T-cell (primary cell): Measurements from ENCODE around the gene PTDSS2. TPM values are rescaled to one million over a fixed set of nuclear protein-coding genes. Genes with fewer than 3 reads are reported as not detected.

ENCODE experiments used
- ATAC-seq, 4 experiments: fragments of 200-7000 bp in 3 of 4; fragments of 150-1000 bp in 1 of 4; cut with Tn5 transposase; replicated peaks in 1 of 4; 1 replicate in 3 of 4; 2 replicates in 1 of 4; pipeline ENCODE4 v1.10.0; 2021; ENCODE audit warnings: moderate library complexity in 3 of 4, mild to moderate bottlenecking in 2 of 4, moderate number of reproducible peaks in 1 of 4
- CTCF ChIA-PET, 2 donors: fragments of 300-600 bp; sonication (Branson Sonifier 250); formaldehyde crosslinking; loops; one replicate each; lab custom pipeline; 2022; ENCODE audit warnings: antibody characterized with exemption in 2 of 2; lab: Charles Lee
- POLR2A ChIA-PET, 2 donors: fragments of 300-600 bp; sonication (Branson Sonifier 250); formaldehyde crosslinking; loops; one replicate each; lab custom pipeline; 2022; ENCODE audit warnings: antibody characterized with exemption in 2 of 2; lab: Charles Lee
- DNase-seq, 35 experiments: peaks; one replicate each; pipeline versions ENCODE4 v3.0.0 to v3.0.0-alpha.2; 2013 to 2023
- H3K27ac ChIP-seq: one replicate; pipeline ENCODE4 v1.5.1; 2013; ENCODE audit warnings: low read length
- H3K27me3 ChIP-seq, 2 experiments: replicated peaks in 1 of 2; 1 replicate in 1 of 2; 2 replicates in 1 of 2; pipeline versions ENCODE4 v1.6.1 to v1.7.0; 2013; ENCODE audit warnings: low read length in 1 of 2, mixed read lengths in 1 of 2; ENCODE audit not compliant: control insufficient read depth in 2 of 2, insufficient read depth in 2 of 2; ENCODE audit errors: extremely low read depth in 1 of 2
- H3K36me3 ChIP-seq, 2 donors: 1 replicate in 1 of 2; 2 replicates in 1 of 2; pipeline versions ENCODE4 v1.6.1 to v1.7.0; 2013; ENCODE audit warnings: low read length in 1 of 2; ENCODE audit not compliant: control insufficient read depth in 2 of 2, insufficient read depth in 1 of 2; ENCODE audit errors: extremely low read depth in 1 of 2
- H3K4me1 ChIP-seq, 2 experiments: 1 replicate in 1 of 2; 2 replicates in 1 of 2; pipeline versions ENCODE4 v1.6.1 to v1.7.0; 2013; ENCODE audit warnings: low read length in 2 of 2, mixed read lengths in 1 of 2; ENCODE audit not compliant: insufficient read depth in 2 of 2, control insufficient read depth in 1 of 2; ENCODE audit errors: extremely low read depth in 1 of 2
- H3K4me3 ChIP-seq, 2 donors: 1 replicate in 1 of 2; 2 replicates in 1 of 2; pipeline versions ENCODE4 v1.5.1 to v1.7.0; 2013; ENCODE audit warnings: mild to moderate bottlenecking in 2 of 2, low read length in 1 of 2, moderate library complexity in 1 of 2; ENCODE audit not compliant: control insufficient read depth in 1 of 2; ENCODE audit errors: extremely low read depth in 1 of 2
- H3K9me3 ChIP-seq: 2 replicates; pipeline ENCODE4 v1.7.0; 2013
- H3K27ac Mint-ChIP-seq, 2 donors: one replicate each; pipeline ENCODE4 v1.8.0; 2020 to 2021; ENCODE audit warnings: mild to moderate bottlenecking in 2 of 2, mixed read lengths in 2 of 2
- H3K27me3 Mint-ChIP-seq, 2 donors: one replicate each; pipeline ENCODE4 v1.8.0; 2021 to 2022; ENCODE audit warnings: mixed read lengths in 2 of 2
- H3K36me3 Mint-ChIP-seq: one replicate; pipeline ENCODE4 v1.8.0; 2021; ENCODE audit warnings: mixed read lengths
- H3K4me1 Mint-ChIP-seq, 3 donors: one replicate each; pipeline ENCODE4 v1.8.0; 2020 to 2022; ENCODE audit warnings: mixed read lengths in 3 of 3, mild to moderate bottlenecking in 1 of 3
- H3K4me3 Mint-ChIP-seq, 3 donors: one replicate each; pipeline ENCODE4 v1.8.0; 2020 to 2022; ENCODE audit warnings: mild to moderate bottlenecking in 3 of 3, mixed read lengths in 3 of 3, moderate library complexity in 3 of 3
- H3K9me3 Mint-ChIP-seq, 3 donors: one replicate each; pipeline ENCODE4 v1.8.0; 2020 to 2022; ENCODE audit warnings: mixed read lengths in 3 of 3
- WGBS: methylation state at CpG from one replicate; pipeline ENCODE4 v1.1.5; 2013; ENCODE audit warnings: missing lambda C conversion rate; ENCODE audit not compliant: insufficient coverage; 5-methylcytosine and 5-hydroxymethylcytosine counted together
- total RNA-seq, 35 experiments: library from RNA in 6 of 35; stranded (reverse) in 6 of 35; fragments of 120-200 nt in 1 of 35; gene quantifications; one replicate each; pipeline versions ENCODE4 v1.2.1 to v1.2.4 and lab custom pipeline; 2013 to 2026

PTDSS2 gene
- total RNA-seq, 5 donors from 2014 or later (not counting 1 experiment from before 2014, with no cell fraction given): 22.4 to 33.5 (median 28.7) TPM

- Histone ChIP-seq H3K27ac (peak overlapping the region; percentile 68), H3K36me3 (no peaks in the 10 kb centered on the region), H3K9me3 (no peaks in the 10 kb centered on the region), H3K27me3 (no peaks in the 10 kb centered on the region), H3K4me1 (peaks cover 12 to 43% of the 10 kb centered on the region in 2 experiments), H3K4me3 (peak overlapping the region; percentile 64 to 90)
- no peaks in the 10 kb centered on the region for H3K27me3 Mint-ChIP-seq
- 1% methylated on average over 97 of the region's 97 CpGs for WGBS
- no peaks in the 10 kb centered on the region for H3K36me3 Mint-ChIP-seq
- peak overlapping the region; percentile 91 to 100 (median 96) for H3K4me3 Mint-ChIP-seq
- H3K27ac Mint-ChIP-seq: peak overlapping the region in 1 of 2 donors; percentile 95
- H3K4me1 Mint-ChIP-seq: peaks cover 21 to 29% (median 28%) of the 10 kb centered on the region in 3 donors
- no peaks in the 10 kb centered on the region for H3K9me3 Mint-ChIP-seq
- ChIA-PET POLR2A (no interaction called here), CTCF (interaction anchor here in 1 of 2 donors (1.2 kb wide), 1 partner anchor 10 kb away, joined by 5 read pairs; no protein-coding TSS in a partner anchor)
- ATAC-seq: peak; percentile 17 to 44 (median 28)
- DNase-seq: peak in 12 of 35 experiments; percentile 20 to 65 (median 42)
Observed at GRCh38 chr11:416757-417621, 33.1 kb upstream of the PTDSS2 start.

DNA sequence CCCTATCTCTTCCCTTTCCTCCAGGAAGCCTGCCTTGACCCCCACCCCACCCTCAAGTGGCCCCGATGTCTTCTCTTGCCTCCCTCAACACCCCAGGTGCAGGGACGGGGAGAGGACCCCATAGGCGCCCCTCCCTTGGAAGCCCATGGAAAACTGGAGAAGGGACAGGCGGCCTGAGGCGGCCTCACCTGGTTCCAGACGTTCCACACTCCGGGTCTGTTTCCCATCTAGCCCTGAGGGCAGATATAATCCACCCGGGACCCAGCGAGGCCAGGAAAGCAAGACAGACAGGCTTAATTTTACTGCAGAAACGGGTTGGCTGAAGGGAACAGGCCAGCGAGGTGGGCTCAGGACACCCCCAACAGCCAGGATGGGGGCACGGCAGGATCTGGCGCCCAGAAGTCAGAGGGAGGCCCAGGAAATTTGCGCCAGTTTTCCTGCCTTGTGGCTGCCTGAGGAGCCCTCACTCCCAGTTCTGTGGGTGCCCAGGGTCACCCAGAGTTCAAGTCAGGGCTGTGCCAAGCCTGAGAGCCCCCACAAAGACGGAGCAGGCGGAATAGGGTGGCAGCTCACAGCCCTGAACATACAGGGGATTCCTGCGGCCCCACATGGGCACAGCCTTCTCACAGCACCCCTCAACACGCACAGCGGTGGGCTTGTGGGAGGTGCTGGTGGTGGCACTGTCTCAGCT lies 32.3 kb upstream of the PTDSS2 start:
- Histone ChIP-seq H3K27me3 (no peaks in the 10 kb centered on the region), H3K27ac (no peak overlapping the region), H3K4me3 (peak overlapping the region in 1 of 2 donors; percentile 64), H3K4me1 (peaks cover 10 to 39% of the 10 kb centered on the region in 2 experiments), H3K9me3 (no peaks in the 10 kb centered on the region), H3K36me3 (no peaks in the 10 kb centered on the region)
- peak in 2 of 35 experiments; percentile 2 for DNase-seq
- ChIA-PET POLR2A (no interaction called here), CTCF (interaction anchor here in 1 of 2 donors (1.2 kb wide), 1 partner anchor 11 kb away, joined by 5 read pairs; no protein-coding TSS in a partner anchor)
- Mint-ChIP-seq H3K27me3 (no peaks in the 10 kb centered on the region), H3K4me1 (peaks cover 19 to 26% (median 25%) of the 10 kb centered on the region in 3 donors), H3K4me3 (peak overlapping the region; percentile 64 to 100 (median 73)), H3K36me3 (no peaks in the 10 kb centered on the region), H3K9me3 (no peaks in the 10 kb centered on the region), H3K27ac (peak overlapping the region; percentile 61 to 77)
- ATAC-seq: no peak
- WGBS: 91% methylated on average over 14 of the region's 19 CpGs

DNA sequence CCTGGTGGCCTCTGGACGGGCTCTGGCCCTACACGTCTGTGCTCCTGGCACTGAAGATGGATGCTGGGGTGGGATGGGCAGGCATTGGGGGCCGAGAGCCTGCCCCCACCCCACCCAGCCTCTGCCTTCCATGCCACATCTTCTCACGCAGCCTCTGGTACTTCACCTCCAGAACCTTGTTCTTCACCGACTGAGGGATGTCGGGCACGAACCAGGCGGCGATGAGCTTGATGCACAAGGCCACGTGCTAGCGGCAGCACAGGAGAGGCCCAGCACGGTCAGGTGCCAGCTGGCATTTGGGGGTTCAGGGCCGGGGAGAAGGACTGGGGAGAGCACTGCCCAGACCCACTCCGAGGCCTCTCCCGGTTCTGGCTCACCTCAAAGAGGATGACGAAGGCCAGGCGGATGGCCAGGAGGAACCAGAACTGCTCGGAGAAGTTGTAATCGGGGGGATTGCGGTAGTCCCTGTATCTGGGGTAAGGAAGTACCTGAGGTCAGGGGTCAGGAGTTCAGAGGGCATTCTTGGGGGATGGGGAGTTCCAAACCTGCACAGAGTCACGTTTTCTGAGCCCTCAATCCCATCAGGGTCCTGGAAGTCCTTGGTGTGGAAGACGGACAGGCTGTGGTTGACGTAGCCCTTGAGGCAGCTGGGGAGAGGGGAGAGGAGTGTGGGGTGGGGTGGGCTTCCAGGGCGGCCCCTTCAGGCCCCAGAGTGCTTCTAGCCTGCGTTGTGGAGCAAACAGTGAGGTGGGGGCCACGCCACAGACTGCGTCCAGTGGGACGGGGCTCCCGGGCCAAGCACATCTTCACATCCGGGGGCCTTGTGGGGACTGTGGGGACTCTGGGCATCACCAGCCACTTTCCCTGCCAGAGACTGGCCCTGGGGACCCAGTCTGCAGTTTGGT lies 31.5 kb upstream of the PTDSS2 start:
- Histone ChIP-seq H3K27ac (no peak overlapping the region), H3K4me3 (no peak overlapping the region), H3K36me3 (no peaks in the 10 kb centered on the region), H3K4me1 (peaks cover 2 to 31% of the 10 kb centered on the region in 2 experiments), H3K9me3 (no peaks in the 10 kb centered on the region), H3K27me3 (no peaks in the 10 kb centered on the region)
- ATAC-seq (no peak), DNase-seq (peak in 2 of 35 experiments; percentile 3 to 8)
- H3K27me3 Mint-ChIP-seq: no peaks in the 10 kb centered on the region
- POLR2A ChIA-PET: no interaction called here
- no peak overlapping the region for H3K27ac Mint-ChIP-seq
- no peaks in the 10 kb centered on the region for H3K9me3 Mint-ChIP-seq
- H3K36me3 Mint-ChIP-seq: no peaks in the 10 kb centered on the region
- 92% methylated on average over 28 of the region's 30 CpGs for WGBS
- CTCF ChIA-PET: interaction anchor here in 1 of 2 donors (0.5 kb wide), 1 partner anchor 169 kb away, joined by 3 read pairs; no protein-coding TSS in a partner anchor
- peak overlapping the region in 2 of 3 donors; percentile 31 to 100 for H3K4me3 Mint-ChIP-seq
- peaks cover 11 to 20% (median 18%) of the 10 kb centered on the region in 3 donors for H3K4me1 Mint-ChIP-seq

DNA sequence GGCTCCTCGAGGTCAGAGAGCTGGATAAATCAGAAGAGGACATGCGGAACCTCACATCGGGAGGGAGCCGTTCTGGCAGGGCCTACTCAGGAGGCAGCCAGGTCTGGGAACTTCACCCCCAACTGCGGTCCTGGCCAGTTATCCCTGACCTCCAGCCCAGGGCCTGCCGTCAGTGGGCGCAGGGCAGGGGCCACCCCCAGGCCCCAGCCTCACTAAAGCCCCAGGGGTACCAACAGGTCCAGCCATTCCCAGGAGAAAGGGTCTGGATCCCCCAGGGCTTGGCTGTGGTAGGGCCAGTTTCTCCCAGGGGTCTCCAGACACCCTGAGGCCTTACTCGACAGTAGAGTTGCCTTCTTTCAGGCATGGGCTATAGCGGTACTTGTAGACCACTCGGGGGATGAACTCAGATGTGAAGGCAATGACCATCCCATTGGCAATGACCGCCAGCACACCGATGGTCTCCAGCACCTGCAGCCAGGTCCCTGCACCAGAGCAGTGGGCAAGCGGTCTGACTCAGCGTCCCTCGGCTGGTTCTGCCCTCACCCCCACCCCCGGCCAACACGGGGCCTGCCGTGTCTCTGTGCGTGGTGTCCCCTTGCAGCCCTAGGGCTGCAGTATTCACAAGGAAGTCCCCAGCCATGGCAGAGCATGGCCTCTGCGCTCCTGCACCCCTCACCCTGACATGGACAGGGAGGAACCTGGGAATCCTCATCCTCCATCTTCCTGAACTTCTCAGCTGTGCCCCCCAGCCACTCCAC lies 30.7 kb upstream of the PTDSS2 start:
- Histone ChIP-seq H3K9me3 (no peaks in the 10 kb centered on the region), H3K27ac (no peak overlapping the region), H3K36me3 (no peaks in the 10 kb centered on the region), H3K4me3 (no peak overlapping the region), H3K4me1 (peaks cover 0 to 23% of the 10 kb centered on the region in 2 experiments), H3K27me3 (no peaks in the 10 kb centered on the region)
- Mint-ChIP-seq H3K4me1 (peaks cover 5 to 17% (median 16%) of the 10 kb centered on the region in 3 donors), H3K36me3 (peaks cover 2% of the 10 kb centered on the region), H3K9me3 (no peaks in the 10 kb centered on the region), H3K27ac (no peak overlapping the region), H3K4me3 (peak overlapping the region in 1 of 3 donors; percentile 24), H3K27me3 (no peaks in the 10 kb centered on the region)
- DNase-seq: peak in 1 of 35 experiments; percentile 0
- POLR2A ChIA-PET: no interaction called here
- WGBS: 97% methylated on average over 20 of the region's 20 CpGs
- CTCF ChIA-PET: no interaction called here
- no peak for ATAC-seq

- Mint-ChIP-seq H3K36me3 (peaks cover 8% of the 10 kb centered on the region), H3K4me1 (peaks cover 0 to 12% (median 8%) of the 10 kb centered on the region in 3 donors), H3K9me3 (no peaks in the 10 kb centered on the region), H3K27ac (no peak overlapping the region), H3K4me3 (peak overlapping the region in 1 of 3 donors; percentile 24), H3K27me3 (no peaks in the 10 kb centered on the region)
- ChIA-PET CTCF (no interaction called here), POLR2A (no interaction called here)
- 95% methylated on average over 69 of the region's 71 CpGs for WGBS
- no peaks in the 10 kb centered on the region for H3K9me3 ChIP-seq
- no peak overlapping the region for H3K4me3 ChIP-seq
- peaks cover 0 to 18% of the 10 kb centered on the region in 2 experiments for H3K4me1 ChIP-seq
- H3K27ac ChIP-seq: no peak overlapping the region
- no peaks in the 10 kb centered on the region for H3K36me3 ChIP-seq
- H3K27me3 ChIP-seq: no peaks in the 10 kb centered on the region
- ATAC-seq: no peak
- peak in 2 of 35 experiments; percentile 0 to 20 for DNase-seq
Observed at GRCh38 chr11:420054-420910, 29.8 kb upstream of the PTDSS2 start.
